ENCODE measurements around the gene NBAS. TPM values are rescaled to one million over a fixed set of nuclear protein-coding genes. Genes with fewer than 3 reads are reported as not detected.

The NBAS gene
- total and polyA plus RNA-seq, 2 of the 13 experiments (the other 11 are each of a cell fraction or from before 2014, with no cell fraction given): 33.6 to 58.7 TPM

- TF ChIP-seq, protein P1, sequence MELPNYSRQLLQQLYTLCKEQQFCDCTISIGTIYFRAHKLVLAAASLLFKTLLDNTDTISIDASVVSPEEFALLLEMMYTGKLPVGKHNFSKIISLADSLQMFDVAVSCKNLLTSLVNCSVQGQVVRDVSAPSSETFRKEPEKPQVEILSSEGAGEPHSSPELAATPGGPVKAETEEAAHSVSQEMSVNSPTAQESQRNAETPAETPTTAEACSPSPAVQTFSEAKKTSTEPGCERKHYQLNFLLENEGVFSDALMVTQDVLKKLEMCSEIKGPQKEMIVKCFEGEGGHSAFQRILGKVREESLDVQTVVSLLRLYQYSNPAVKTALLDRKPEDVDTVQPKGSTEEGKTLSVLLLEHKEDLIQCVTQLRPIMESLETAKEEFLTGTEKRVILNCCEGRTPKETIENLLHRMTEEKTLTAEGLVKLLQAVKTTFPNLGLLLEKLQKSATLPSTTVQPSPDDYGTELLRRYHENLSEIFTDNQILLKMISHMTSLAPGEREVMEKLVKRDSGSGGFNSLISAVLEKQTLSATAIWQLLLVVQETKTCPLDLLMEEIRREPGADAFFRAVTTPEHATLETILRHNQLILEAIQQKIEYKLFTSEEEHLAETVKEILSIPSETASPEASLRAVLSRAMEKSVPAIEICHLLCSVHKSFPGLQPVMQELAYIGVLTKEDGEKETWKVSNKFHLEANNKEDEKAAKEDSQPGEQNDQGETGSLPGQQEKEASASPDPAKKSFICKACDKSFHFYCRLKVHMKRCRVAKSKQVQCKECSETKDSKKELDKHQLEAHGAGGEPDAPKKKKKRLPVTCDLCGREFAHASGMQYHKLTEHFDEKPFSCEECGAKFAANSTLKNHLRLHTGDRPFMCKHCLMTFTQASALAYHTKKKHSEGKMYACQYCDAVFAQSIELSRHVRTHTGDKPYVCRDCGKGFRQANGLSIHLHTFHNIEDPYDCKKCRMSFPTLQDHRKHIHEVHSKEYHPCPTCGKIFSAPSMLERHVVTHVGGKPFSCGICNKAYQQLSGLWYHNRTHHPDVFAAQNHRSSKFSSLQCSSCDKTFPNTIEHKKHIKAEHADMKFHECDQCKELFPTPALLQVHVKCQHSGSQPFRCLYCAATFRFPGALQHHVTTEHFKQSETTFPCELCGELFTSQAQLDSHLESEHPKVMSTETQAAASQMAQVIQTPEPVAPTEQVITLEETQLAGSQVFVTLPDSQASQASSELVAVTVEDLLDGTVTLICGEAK (IDR thresholded peaks at IDR 0.05): no peak
- TF ChIP-seq, protein P1 (CRISPR knock-in tag; IDR thresholded peaks at IDR 0.05): no peak
- TF ChIP-seq RXRA (CRISPR knock-in tag; IDR thresholded peaks at IDR 0.05): no peak
- TF ChIP-seq, protein P2, sequence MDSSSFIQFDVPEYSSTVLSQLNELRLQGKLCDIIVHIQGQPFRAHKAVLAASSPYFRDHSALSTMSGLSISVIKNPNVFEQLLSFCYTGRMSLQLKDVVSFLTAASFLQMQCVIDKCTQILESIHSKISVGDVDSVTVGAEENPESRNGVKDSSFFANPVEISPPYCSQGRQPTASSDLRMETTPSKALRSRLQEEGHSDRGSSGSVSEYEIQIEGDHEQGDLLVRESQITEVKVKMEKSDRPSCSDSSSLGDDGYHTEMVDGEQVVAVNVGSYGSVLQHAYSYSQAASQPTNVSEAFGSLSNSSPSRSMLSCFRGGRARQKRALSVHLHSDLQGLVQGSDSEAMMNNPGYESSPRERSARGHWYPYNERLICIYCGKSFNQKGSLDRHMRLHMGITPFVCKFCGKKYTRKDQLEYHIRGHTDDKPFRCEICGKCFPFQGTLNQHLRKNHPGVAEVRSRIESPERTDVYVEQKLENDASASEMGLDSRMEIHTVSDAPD (CRISPR knock-in tag; IDR thresholded peaks at IDR 0.05): no peak
- no peak for TF ChIP-seq NCOA1 (CRISPR knock-in tag; IDR thresholded peaks at IDR 0.05)
- TF ChIP-seq ZNF296 (CRISPR knock-in tag; conservative IDR thresholded peaks at IDR 0.05): no peak
- no peak for TF ChIP-seq PREB (CRISPR knock-in tag; IDR thresholded peaks at IDR 0.05)
- TF ChIP-seq HMG20A (CRISPR knock-in tag; IDR thresholded peaks at IDR 0.05; ENCODE audit: borderline replicate concordance): no peak
- no peak for TF ChIP-seq STAT6 (CRISPR knock-in tag; IDR thresholded peaks at IDR 0.05; ENCODE audit: borderline replicate concordance)
- TF ChIP-seq SMARCC2 (IDR thresholded peaks at IDR 0.05): no peak
- no peak for TF ChIP-seq TAF1 (CRISPR knock-in tag; IDR thresholded peaks at IDR 0.05)
- TF ChIP-seq FOXC1 (CRISPR knock-in tag; IDR thresholded peaks at IDR 0.05; ENCODE audit: borderline replicate concordance): no peak
- TF ChIP-seq ZNF264 (CRISPR knock-in tag; IDR thresholded peaks at IDR 0.05): no peak
- TF ChIP-seq KDM6A (CRISPR knock-in tag; IDR thresholded peaks at IDR 0.05; ENCODE audit: low read depth): no peak
Measured at GRCh38 chr2:15315411-15315810, 245.7 kb downstream of the NBAS start (continued).

Data from HepG2 (cell line).